RWPE2 (cell line): ENCODE data around the gene DYNC1I1.

ENCODE experiments used
- ATAC-seq: fragments of 200-7000 bp; cut with Tn5 transposase; 3 replicates; pipeline ENCODE4 v1.9.1; 2021; ENCODE audit warnings: low read depth
- DNase-seq: peaks from one replicate; pipeline ENCODE4 v3.0.0-alpha.2; 2020; ENCODE audit warnings: low spot score
- H3K27ac ChIP-seq: fragments of 450-650 bp; 2 replicates; pipeline ENCODE4 v1.5.1; 2017; ENCODE audit warnings: mild to moderate bottlenecking; ENCODE audit not compliant: poor library complexity, severe bottlenecking
- H3K27me3 ChIP-seq: fragments of 250-450 bp; sonication (Bioruptor Pico); 2 replicates; pipeline ENCODE4 v1.5.1; 2021; ENCODE audit warnings: mild to moderate bottlenecking, moderate library complexity; ENCODE audit not compliant: insufficient read depth, poor library complexity, severe bottlenecking
- H3K36me3 ChIP-seq: fragments of 250-450 bp; sonication (Bioruptor Pico); 2 replicates; pipeline ENCODE4 v1.5.1; 2020; ENCODE audit warnings: low read depth, mild to moderate bottlenecking, moderate library complexity
- H3K4me1 ChIP-seq: fragments of 250-450 bp; sonication (Bioruptor Pico); 2 replicates; pipeline ENCODE4 v1.5.1; 2021; ENCODE audit warnings: mild to moderate bottlenecking, moderate library complexity; ENCODE audit not compliant: insufficient read depth, poor library complexity, severe bottlenecking
- H3K4me3 ChIP-seq: fragments of 250-450 bp; sonication (Bioruptor Pico); 2 replicates; pipeline ENCODE4 v1.5.1; 2021; ENCODE audit warnings: mild to moderate bottlenecking, moderate library complexity; ENCODE audit not compliant: severe bottlenecking
- H3K9me3 ChIP-seq: fragments of 250-450 bp; sonication (Bioruptor Pico); 2 replicates; pipeline ENCODE4 v1.5.1; 2021; ENCODE audit warnings: mild to moderate bottlenecking, moderate library complexity; ENCODE audit not compliant: severe bottlenecking
- CTCF ChIP-seq: fragments of 450-650 bp; IDR thresholded peaks from one replicate; pipeline ENCODE4 v1.5.1; 2017; ENCODE audit warnings: mild to moderate bottlenecking, moderate library complexity; ENCODE audit not compliant: poor library complexity, severe bottlenecking

DYNC1I1 gene

GRCh38 chr7:96116173-96116572 is 343.8 kb downstream of the DYNC1I1 start:
- H3K36me3 ChIP-seq = no peaks in the 10 kb centered on the region
- H3K4me3 ChIP-seq = no peak overlapping the region
- no peak for ATAC-seq
- no peak overlapping the region for H3K27ac ChIP-seq
- H3K9me3 ChIP-seq = peaks cover 2% of the 10 kb centered on the region
- no peak for DNase-seq
- no peaks in the 10 kb centered on the region for H3K4me1 ChIP-seq
- H3K27me3 ChIP-seq = no peaks in the 10 kb centered on the region
- TF ChIP-seq CTCF = no peak

GRCh38 chr7:96118449-96119001 is 346.2 kb downstream of the DYNC1I1 start:
- Histone ChIP-seq H3K4me3 (no peak overlapping the region), H3K27ac (no peak overlapping the region), H3K36me3 (0 out of 2 replicates have a peak, but pooled peaks cover 3% of the 10 kb centered on the region), H3K4me1 (no peaks in the 10 kb centered on the region), H3K27me3 (no peaks in the 10 kb centered on the region), H3K9me3 (peaks cover 2% of the 10 kb centered on the region)
- DNase-seq (no peak), ATAC-seq (no peak)
- no peak for TF ChIP-seq CTCF

- ATAC-seq = no peak
- no peaks in the 10 kb centered on the region for H3K4me1 ChIP-seq
Observed at GRCh38 chr7:96120445-96121225, 348.3 kb downstream of the DYNC1I1 start.

GRCh38 chr7:96121752-96122151 is 349.4 kb downstream of the DYNC1I1 start:
- no peak for TF ChIP-seq CTCF
- Histone ChIP-seq H3K4me1 (no peaks in the 10 kb centered on the region), H3K9me3 (no peaks in the 10 kb centered on the region)

More at GRCh38 chr7:96120445-96121225, 348.3 kb downstream of the DYNC1I1 start:
- H3K36me3 ChIP-seq = 0 out of 2 replicates have a peak, but pooled peaks cover 3% of the 10 kb centered on the region
- H3K4me3 ChIP-seq = no peak overlapping the region
- TF ChIP-seq CTCF = no peak
- H3K27ac ChIP-seq = no peak overlapping the region
- DNase-seq = no peak
- H3K9me3 ChIP-seq = no peaks in the 10 kb centered on the region
- H3K27me3 ChIP-seq = no peaks in the 10 kb centered on the region

GRCh38 chr7:96122746-96123145 is 350.4 kb downstream of the DYNC1I1 start:
- Histone ChIP-seq H3K9me3 (no peaks in the 10 kb centered on the region), H3K36me3 (0 out of 2 replicates have a peak, but pooled peaks cover 3% of the 10 kb centered on the region), H3K27ac (no peak overlapping the region), H3K4me1 (no peaks in the 10 kb centered on the region), H3K27me3 (no peaks in the 10 kb centered on the region), H3K4me3 (no peak overlapping the region)
- DNase-seq (no peak), ATAC-seq (no peak)
- TF ChIP-seq CTCF = no peak

More at GRCh38 chr7:96121752-96122151, 349.4 kb downstream of the DYNC1I1 start:
- Histone ChIP-seq H3K4me3 (no peak overlapping the region), H3K36me3 (0 out of 2 replicates have a peak, but pooled peaks cover 3% of the 10 kb centered on the region), H3K27ac (no peak overlapping the region), H3K27me3 (no peaks in the 10 kb centered on the region)
- DNase-seq (no peak), ATAC-seq (no peak)
